Stimulated activated naive CD8-positive, alpha-beta T cell treated with anti-CD3 and anti-CD28 coated beads, Interleukin-15, Interleukin-2, amounts not matched to agents 100 U/mL and 50 U/mL, for 24 hours (primary cell): ENCODE data around the gene NHP2.

Source experiments
- ATAC-seq: fragments of 150-1000 bp; cut with Tn5 transposase; one replicate; pipeline ENCODE4 v1.10.0; 2021
- DNase-seq: peaks from one replicate; pipeline ENCODE4 v3.0.0; 2021

Gene NHP2

DNA sequence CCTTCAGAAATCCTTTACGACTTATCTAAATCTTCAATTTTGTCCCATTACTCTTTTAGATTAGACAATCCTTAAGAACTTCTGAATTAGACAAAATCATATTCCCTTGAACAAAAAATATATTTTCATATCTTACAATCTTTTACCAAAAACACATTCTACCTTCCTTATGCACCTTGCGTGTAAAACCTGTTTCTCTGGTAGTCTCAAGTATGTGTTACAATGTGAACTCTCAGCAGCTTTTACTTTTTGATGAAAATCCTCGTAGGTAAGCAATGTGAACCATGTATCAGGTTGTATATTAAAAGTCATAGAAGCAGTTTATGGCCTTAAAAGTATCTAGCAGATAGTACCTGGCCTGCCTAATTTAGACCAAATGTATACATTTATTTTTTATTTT lies 20.8 kb upstream of the NHP2 start:
- DNase-seq (no peak), ATAC-seq (no peak)

DNA sequence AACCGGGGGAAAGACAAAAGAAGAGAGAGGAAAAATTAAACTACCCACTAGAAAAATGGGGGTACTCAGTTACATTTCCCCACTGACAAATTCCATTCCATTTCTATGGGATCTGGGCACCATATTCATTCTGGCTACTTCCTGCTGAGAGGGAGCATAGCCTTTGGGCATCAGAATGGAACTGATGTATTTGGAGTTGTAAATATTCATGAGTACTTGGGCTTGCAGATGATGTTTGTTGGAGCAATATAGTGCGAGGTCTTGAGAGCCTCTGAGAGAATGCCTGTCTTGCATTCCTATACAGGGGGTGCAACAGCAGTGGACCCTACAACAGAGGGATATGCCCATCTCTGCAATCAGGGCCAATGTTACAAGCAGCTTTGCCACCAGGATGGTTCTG lies 16.8 kb upstream of the NHP2 start:
- ATAC-seq (no peak), DNase-seq (no peak)

DNA sequence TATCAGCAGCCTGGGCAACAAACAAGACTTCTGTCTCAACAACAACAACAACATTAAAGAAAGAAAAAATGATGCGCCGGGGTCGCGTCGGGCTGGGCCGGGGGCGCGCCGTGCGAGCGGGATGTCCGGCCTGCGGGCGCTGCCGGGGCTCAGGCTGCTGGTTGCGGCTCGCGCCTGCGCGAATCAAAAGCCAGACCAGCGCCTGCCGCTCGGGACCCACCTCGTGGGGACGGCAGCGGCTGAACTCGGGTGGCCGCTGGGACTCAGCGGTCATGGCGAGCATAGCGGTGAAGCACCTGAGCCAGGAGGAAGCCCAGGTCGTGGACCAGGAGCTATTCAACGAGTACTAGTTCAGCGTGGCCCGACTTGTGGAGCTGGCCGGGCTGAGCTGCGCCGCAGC lies 11.9 kb upstream of the NHP2 start:
- ATAC-seq (no peak), DNase-seq (no peak)

DNA sequence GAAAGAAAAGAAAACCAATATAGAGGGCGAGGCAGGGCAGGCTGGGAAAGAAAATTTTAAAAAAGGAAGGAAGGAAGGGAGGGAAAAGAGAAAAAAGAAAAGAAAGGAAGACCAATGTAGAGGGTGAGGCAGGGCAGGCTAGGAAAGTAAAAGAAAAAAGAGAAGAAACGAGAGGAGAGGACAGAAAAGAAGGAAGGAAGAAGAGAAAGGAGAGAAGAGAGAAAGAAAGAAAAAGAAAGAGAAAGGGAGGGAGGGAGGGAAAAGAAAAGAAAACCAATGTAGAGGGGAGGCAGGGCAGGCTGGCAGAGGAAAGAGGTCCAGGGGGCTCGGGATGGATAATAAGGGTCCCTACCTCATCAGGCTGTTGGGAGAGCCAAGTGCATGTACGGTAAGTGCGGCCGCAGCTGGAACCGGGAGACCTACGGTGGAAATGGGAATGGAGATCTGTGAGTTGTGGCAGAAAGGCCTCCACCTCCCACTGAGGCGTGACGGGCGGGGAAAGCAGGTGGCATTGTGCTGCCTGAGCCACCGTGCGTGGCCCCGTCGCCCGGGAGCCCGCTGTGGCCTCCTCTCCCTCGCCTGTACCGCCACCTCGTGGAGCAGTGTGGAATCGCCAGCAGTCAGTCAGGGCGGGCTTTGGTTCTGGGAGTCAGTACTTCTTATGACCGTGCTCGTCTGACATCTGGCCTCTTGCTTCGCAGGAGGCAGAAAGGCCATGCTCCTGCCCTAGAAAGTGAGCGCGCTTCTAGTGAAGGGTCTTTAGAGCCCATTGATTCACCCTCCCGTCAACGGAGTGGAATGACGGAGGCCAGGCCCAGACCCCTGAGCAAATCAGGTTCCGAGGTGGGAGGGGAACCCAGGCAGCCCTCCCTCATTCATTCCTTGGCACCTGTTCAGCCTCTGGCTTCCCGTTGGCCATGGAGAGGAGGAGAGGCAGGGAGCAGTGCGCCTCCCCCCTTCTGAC lies 10.4 kb upstream of the NHP2 start:
- ATAC-seq (peak; percentile 98), DNase-seq (peak; percentile 96)

DNA sequence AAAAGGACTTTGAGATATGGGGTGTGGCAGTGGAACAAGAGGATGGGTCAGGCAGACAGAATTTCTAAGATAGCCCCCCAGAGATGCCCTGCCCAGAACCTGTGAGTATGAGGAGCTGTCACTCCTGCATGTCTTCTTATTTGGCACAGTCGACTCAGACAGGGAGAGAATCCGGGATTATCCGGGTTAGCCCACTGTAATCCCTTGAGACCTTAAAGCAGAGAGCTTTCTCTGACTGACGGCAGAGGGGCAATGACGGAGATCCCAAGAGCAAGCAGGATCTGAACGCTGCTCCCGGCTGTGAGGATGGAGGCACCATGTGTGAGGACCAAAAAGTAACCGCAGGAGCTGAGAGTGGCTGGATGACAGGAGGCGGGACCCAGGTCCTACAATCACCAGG lies 8.8 kb upstream of the NHP2 start:
- no peak for ATAC-seq

DNA sequence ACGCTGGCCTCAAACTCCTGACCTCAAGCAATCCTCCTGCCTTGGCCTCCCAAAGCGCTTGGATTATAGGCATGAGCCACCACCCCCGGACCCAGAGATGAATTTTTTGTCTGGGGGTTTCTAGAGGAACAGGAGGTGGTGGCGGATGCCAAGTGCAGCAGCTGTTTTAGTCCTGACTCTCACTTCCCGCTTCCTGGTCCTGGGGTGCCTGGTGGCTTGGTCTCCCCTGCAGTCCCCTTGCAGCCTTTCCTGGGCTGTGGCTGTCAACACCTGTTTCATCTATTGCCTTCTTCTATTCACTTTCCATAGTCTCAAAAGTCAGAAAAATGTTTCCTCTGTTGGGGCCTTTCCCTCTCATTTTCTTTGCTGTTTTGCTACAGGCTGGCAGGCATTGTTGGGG lies 6.5 kb upstream of the NHP2 start:
- no peak for DNase-seq
- ATAC-seq: no peak

More for the DNA sequence above, 8.8 kb upstream of the NHP2 start:
- DNase-seq: no peak

DNA sequence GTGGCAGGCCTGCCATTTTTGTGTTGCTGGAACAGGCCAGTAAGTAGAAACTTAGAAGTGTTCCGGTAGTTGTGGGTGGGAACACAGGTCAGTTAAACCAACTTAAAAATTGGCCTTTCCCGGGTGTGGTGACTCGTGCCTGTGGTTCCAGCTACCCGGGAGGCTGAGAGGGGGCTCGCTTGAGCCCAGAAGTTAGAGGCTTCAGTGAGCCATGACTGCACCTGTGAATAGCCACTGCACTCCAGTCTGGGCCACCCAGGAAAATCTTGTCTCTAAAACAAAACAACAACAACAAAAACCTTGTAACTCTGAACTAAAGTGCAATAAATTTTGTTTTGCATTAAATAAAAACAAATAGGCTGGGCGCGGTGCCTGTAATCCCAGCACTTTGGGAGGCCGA lies 1.4 kb upstream of the NHP2 start:
- ATAC-seq: no peak
- DNase-seq: no peak

DNA sequence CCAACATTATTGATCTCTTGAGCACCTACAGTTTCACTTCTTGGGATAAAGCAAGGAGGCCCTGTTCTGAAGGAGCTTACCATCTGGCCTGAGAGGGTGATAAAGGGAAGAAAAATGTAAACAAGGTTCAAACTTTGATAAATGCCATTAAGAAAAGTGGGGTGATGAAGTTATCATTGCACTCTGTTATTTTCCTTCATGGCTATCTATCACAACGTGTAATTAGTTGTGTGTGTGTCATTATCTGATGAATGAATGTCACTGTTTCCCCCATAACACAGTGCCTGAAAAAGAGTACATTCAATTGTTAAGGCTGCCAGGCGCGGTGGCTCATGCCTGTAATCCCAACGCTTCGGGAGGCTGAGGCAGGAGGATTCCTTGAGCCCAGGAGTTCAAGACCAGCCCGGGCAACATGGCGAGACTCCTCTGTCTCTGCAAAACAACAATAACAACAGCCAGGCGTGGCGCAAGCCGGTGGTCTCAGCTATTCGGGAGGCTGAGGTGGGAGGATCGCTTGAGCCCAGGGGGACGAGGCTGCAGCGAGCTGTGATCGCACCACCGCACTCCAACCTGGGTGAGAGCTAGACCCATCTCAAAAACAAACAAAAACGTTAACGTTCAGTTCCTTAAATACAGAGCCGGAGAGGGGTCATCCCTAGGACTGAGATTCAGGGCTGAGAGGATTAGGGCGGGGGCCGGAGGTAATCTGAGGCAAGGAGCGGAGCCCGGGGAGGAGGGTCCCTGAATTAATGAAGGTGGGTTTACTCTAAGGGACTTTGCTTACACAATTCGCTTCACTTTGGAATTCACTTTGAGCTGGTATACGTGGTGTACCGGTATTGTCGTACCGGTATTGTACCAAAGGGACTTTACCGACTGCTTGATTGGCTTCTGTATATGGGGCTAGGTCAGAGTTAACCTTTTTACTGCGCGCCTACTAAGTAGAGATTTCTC lies 917 bp downstream of the NHP2 start:
- DNase-seq (no peak), ATAC-seq (no peak)

DNA sequence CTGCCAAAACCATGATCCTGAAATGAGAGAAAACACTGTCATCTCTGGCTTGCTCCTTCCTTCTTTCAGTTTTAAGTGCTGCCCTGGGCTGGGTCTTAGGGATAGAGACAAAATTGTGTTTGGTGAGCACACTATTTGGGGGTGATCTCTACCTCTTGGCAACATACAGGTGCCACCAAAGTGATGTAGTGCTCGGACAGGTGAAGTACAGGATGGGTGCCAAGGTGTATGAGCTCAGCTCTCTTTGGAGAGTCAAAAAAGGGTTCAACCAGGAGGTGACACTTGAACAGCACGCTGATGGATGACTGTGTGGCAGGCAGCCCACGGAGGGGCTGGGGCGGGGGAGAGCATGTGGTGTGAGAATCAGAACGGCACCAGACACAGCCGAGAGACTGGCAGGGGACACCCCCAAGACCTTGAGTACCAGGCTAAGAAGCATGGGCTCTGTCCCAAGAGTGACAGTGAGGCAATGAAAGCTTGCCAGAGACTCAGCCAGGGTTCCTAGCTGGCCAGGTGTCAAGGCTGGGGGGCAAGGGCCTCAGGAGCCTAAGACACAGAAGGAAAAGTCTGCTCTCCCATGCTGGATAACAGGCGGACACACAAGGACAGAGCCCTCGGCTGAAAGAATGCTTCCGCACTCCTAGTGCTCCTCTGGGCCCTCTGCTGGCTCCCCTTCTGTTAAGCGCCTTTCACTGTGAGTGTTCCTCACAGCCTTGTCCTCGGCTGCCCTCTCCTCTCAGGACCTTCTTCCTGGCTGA lies 2.5 kb downstream of the NHP2 start:
- DNase-seq: no peak
- ATAC-seq: no peak

DNA sequence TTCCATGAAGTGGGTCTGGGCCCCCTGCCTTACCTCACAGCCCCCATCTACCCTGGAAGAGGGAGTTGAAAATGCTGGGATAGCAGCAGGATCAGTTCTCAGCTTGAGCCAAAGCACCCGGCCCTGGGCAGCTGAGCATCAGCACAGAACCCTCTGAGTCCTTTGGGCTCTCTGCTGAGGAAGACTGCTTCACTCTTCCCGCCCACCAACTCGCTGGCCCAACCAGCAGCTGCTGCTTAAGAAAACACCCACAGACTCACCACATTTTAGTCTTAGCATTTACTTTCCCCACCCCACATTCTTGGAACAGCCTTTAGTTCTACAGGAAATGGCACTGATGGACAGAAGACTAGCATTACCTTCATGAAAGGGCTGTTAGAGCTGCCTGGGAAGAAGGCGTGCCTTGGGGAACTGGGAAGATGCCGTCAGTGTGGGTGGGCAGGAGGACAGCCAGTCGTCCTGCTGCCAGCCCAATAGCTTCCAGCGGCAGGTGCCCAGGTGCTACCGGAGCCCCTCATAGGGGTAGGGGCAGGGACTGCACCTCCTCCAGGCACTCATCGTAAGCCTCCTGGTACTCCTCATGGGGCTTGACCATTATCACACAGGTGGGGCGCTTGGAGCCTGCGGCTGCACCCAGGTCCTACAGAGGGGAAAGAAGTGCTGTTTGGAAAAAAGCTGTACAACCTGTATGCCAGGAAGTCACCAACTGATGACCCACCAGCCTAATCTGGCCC lies 4.3 kb downstream of the NHP2 start:
- no peak for ATAC-seq
- DNase-seq: peak; percentile 56

DNA sequence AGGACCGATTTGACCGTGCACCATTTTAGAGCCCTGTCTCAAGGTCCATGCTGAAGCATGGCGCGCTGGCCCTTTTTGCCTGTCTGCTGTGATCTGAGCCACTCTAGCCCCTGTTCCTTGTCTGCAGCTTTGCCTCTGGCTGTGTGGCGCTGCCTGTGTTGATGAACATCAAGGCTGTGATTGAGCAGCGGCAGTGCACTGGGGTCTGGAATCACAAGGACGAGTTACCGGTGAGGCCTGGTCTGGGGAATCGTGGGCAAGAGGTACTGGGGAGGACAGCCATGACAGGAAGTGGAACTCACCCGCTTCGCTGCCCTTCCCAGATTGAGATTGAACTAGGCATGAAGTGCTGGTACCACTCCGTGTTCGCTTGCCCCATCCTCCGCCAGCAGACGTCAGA lies 6.3 kb downstream of the NHP2 start:
- no peak for DNase-seq
- no peak for ATAC-seq

DNA sequence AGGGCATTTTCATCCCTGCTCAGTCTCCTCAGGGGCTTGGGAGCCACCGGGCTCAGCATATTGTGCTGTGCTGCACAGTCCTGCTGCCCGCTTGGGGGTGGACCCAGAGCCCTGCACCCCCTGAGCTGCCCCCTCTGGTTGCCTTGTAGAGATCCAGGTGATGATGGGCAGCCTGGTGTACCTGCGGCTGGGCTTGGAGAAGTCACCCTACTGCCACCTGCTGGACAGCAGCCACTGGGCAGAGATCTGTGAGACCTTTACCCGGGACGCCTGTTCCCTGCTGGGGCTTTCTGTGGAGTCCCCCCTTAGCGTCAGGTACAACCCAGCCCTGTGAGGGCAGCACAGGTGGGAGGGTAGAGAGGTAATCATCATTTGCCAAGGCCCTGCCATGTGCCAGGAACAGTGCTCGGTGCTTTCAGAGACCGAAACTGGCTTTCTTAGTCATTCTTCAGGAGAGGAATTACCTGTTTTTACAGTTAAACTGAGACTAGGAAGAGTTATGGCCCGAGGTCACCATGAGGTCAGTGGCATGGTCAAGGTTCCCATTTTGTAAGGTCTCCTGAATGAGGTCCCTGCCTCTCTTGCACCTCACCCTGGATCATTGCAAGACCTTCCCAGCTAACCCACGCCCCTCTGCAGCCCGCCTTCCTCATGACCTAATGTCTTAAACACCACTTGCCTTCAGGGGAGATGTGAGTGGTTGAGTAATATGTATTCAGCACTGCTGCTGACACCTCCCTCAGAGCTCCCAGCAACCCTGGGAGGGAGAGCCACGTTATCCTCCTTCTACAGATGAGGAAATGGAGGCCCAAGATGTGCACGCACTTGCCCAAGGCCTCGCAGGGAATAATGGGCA lies 7.5 kb downstream of the NHP2 start:
- DNase-seq (peak; percentile 78), ATAC-seq (peak; percentile 60)

DNA sequence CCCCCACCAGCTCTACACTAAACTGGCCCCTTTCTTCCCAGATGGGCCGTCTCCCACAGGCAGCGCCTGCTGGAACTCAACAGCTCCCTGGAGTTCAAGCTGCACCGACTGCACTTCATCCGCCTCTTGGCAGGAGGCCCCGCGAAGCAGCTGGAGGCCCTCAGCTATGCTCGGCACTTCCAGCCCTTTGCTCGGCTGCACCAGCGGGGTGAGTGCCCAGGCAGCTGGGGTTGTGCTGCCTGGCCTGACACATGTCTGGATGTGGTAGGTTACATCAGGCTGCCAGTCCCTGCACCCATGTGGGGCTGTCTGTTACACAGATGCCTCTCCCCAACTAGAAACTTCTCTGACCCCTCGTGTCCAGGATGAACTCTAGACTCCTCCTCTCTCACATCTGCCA lies 9.8 kb downstream of the NHP2 start:
- DNase-seq: no peak
- no peak for ATAC-seq

DNA sequence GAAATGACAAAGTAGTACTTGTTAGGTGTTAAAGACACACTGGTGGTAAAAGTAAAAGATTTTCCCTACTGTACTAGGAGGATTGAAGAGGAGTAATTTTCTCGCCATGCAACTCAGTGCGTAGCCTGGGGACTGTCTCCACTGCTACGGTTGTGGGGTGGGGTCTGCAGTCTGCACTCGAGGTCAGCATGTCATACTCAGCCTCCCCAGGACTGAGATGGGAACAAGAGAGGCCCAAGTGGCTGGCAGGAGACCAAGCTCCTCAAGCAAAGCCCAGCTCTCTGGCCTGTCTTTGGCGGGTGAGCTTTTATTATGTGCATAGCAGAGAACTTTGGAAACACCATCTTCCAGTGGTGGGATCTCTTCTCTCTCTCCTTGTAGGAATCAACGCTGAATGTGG lies 10.4 kb downstream of the NHP2 start:
- DNase-seq (no peak), ATAC-seq (no peak)

DNA sequence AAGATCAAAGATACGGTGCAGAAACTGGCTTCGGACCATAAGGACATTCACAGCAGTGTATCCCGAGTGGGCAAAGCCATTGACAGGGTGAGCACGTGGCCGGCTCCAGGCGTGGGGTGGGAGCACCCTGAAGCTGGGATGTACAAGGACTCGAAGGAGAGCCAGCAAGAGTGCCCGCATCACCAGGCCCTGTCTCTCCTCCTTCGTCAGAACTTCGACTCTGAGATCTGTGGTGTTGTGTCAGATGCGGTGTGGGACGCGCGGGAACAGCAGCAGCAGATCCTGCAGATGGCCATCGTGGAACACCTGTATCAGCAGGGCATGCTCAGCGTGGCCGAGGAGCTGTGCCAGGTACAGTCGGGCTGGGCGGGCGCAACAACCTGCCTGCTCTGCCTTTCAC lies 11.0 kb downstream of the NHP2 start:
- no peak for ATAC-seq
- DNase-seq: no peak

DNA sequence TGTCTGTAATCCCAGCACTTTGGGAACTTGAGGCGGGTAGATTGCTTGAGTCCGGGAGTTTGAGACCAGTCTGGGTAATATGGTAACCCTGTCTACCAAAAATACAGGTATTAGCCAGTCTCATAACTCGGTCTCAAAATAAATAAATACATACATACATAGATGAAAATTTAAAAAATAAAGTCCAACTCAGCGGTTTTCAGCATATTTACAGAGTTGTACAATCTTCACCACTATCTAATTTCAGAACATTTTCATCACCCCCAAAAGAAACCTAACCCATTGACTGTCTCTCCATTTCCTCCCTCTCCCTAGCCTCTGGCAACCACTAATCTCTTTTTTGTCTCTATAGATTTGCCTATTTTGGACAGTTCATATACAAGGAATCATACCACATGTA lies 12.1 kb downstream of the NHP2 start:
- ATAC-seq: no peak
- no peak for DNase-seq

DNA sequence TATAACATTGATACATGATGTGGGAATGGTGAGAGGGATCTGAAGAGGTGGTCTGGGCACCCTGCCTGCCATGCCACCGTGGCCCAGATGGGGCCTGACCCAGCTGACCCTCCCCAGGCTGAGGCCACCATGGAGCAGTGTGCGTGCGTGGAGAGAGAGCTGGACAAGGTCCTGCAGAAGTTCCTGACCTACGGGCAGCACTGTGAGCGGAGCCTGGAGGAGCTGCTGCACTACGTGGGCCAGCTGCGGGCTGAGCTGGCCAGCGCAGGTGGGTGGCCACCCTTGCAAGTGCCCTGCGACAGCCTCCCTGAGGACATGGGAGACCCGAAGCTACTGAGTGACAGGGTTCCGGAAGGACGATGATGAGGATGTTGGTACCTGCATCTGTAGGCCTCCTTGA lies 15.7 kb downstream of the NHP2 start:
- ATAC-seq (no peak), DNase-seq (no peak)

DNA sequence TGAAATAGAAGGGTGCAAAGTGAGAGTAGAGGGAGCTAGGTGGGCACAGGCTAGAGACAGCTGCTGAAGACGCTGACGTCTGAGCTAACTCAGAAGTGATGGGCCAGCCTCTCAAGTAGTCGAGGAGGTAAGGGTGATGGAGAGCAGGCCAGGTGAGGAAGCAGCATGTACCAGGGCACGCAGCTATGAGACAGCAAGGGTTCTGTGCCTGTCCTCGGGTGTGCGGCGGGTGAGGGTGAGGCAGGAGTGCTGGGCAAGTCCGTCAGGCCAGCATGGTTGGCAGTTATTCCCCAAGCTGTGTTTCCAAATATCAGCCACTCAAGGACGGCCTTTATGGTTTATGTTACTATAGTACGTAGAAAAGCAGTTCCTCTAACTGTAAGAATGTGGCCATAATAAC lies 16.7 kb downstream of the NHP2 start:
- no peak for ATAC-seq

DNA sequence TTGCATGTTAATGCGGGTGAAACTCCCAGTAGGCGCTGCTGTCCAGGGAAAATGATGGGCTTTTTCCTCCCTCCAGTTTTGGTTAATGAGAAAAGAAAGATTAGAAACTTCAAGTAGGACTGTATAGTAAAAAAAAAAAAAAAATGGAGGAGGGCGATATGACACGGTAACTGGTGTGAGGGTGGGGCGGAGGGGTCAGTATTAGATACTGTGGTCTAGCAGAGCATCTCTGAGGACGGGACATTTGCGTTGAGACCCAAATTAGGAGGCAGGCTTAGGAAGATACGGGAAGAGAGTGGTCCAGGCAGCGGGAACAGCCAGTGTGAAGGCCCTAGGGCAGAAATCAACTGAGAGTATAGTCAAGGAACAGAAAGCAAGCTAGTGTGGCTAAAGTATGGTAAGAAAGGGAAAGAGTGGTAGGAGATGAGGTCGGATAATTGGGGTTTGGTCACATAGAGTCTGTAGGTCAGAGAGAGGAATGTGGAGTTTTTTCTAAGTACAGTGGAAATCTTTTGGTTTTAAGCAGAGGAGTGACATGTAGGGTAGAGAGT lies 22.2 kb downstream of the NHP2 start:
- DNase-seq: no peak
- ATAC-seq: no peak

More for the DNA sequence above, 16.7 kb downstream of the NHP2 start:
- DNase-seq: no peak
